ENCODE results near the gene HOGA1. TPM values are rescaled to one million over a fixed set of nuclear protein-coding genes. Genes with fewer than 3 reads are reported as not detected.

The HOGA1 gene
- polyA plus RNA-seq, 1 donor (not counting 4 experiments of a cell fraction or from before 2014, with no cell fraction given) = 1.0 TPM

DNA sequence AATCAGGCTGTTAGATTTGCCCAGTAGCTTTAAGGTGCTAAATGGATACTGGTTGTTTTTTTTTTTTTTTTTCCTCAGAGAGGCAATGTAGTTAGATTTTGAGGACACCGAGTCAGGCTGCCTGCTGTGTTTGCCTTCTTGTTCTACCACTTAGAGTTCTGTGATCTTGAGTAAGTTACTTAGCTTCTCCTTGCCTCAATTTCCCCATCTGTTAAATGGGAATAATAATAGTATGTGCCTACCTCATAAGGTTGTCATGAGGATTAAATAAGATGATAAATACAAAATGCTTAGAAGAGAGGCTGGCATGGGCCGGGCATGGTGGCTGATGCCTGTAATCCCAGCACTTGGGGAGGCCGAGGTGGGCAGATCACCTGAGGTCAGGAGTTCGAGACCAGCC is 34.5 kb downstream of the HOGA1 start:
- no peaks in the 10 kb centered on the region for H3K79me2 ChIP-seq (ENCODE audit: control insufficient read depth, insufficient read depth, low read length)
- no peaks in the 10 kb centered on the region for H4K20me1 ChIP-seq (ENCODE audit: control insufficient read depth, extremely low read depth, insufficient read depth, low read length)
- H3K27me3 ChIP-seq (ENCODE audit: control insufficient read depth, extremely low read depth, insufficient read depth, low read length) = no peaks in the 10 kb centered on the region
- no peaks in the 10 kb centered on the region for H3K9me3 ChIP-seq (ENCODE audit: control insufficient read depth, low read depth, low read length)
- FAIRE-seq = no peak
- H3K9me1 ChIP-seq (ENCODE audit: control insufficient read depth, extremely low read depth, insufficient read depth, low read length) = no peaks in the 10 kb centered on the region
- TF ChIP-seq EZH2 (IDR thresholded peaks at IDR 0.05; ENCODE audit: low read length) = no peak
- TF ChIP-seq CTCF (optimal IDR thresholded peaks at IDR 0.05 in 1 of 3, IDR thresholded peaks at IDR 0.05 in 1 of 3, conservative IDR thresholded peaks at IDR 0.05 in 1 of 3; ENCODE audit: extremely low read depth in 1 of 3, insufficient read depth in 2 of 3, low read length in 3 of 3) = no peak
- dilution Hi-C loops (cut with MboI; ENCODE audit: extremely low pct_ligation_motif_present, low sequenced_read_pairs) = no loop called here
- H3K9ac ChIP-seq (ENCODE audit: control insufficient read depth, extremely low read depth, insufficient read depth, low read length) = no peak overlapping the region
- H3K4me1 ChIP-seq (ENCODE audit: control insufficient read depth, extremely low read depth, insufficient read depth, low read length) = no peaks in the 10 kb centered on the region
- H3K36me3 ChIP-seq (ENCODE audit: control insufficient read depth in 2 of 2, extremely low read depth in 1 of 2, insufficient read depth in 2 of 2, low read length in 2 of 2) = no peaks in the 10 kb centered on the region
- DNase-seq (ENCODE audit: low read depth, low spot score) = no peak
- H3K4me3 ChIP-seq (ENCODE audit: control insufficient read depth in 2 of 3, extremely low read depth in 1 of 3, insufficient read depth in 2 of 3, low read depth in 1 of 3, low read length in 3 of 3) = no peak overlapping the region
- H3K27ac ChIP-seq (ENCODE audit: control insufficient read depth, insufficient read depth, low read length) = no peak overlapping the region
- no peak overlapping the region for H2AFZ ChIP-seq (ENCODE audit: control insufficient read depth, low read length)
- no peak overlapping the region for H3K4me2 ChIP-seq (ENCODE audit: control insufficient read depth, extremely low read depth, insufficient read depth, low read depth, low read length)

DNA sequence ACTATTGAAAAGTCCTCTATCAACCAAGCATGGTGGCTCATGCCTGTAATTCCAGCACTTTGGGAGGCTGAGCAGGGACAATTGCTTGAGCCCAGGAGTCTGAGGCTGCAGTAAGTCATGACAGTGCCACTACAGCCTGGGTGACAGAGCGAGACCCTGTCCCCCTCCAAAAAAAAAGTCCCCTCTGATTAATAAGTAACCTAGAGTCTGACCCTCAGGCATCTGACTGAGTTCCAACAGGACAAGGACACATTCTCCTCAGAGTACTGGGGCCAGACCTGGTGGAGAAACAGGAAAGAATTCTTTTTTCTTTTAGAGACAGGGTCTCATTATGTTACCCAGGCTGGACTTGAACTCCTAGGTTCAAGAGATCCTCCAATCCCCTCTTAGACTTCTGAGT is 39.1 kb downstream of the HOGA1 start:
- DNase-seq (ENCODE audit: low read depth, low spot score) (no peak), FAIRE-seq (no peak)
- Histone ChIP-seq H3K9me1 (ENCODE audit: control insufficient read depth, extremely low read depth, insufficient read depth, low read length) (no peaks in the 10 kb centered on the region), H3K36me3 (ENCODE audit: control insufficient read depth in 2 of 2, extremely low read depth in 1 of 2, insufficient read depth in 2 of 2, low read length in 2 of 2) (no peaks in the 10 kb centered on the region), H2AFZ (ENCODE audit: control insufficient read depth, low read length) (no peak overlapping the region), H3K4me2 (ENCODE audit: control insufficient read depth, extremely low read depth, insufficient read depth, low read depth, low read length) (no peak overlapping the region), H3K27me3 (ENCODE audit: control insufficient read depth, extremely low read depth, insufficient read depth, low read length) (no peaks in the 10 kb centered on the region), H3K9ac (ENCODE audit: control insufficient read depth, extremely low read depth, insufficient read depth, low read length) (no peak overlapping the region), H3K9me3 (ENCODE audit: control insufficient read depth, low read depth, low read length) (no peaks in the 10 kb centered on the region), H3K4me1 (ENCODE audit: control insufficient read depth, extremely low read depth, insufficient read depth, low read length) (no peaks in the 10 kb centered on the region), H3K4me3 (ENCODE audit: control insufficient read depth in 2 of 3, extremely low read depth in 1 of 3, insufficient read depth in 2 of 3, low read depth in 1 of 3, low read length in 3 of 3) (no peak overlapping the region), H3K27ac (ENCODE audit: control insufficient read depth, insufficient read depth, low read length) (no peak overlapping the region), H3K79me2 (ENCODE audit: control insufficient read depth, insufficient read depth, low read length) (no peaks in the 10 kb centered on the region), H4K20me1 (ENCODE audit: control insufficient read depth, extremely low read depth, insufficient read depth, low read length) (no peaks in the 10 kb centered on the region)
- dilution Hi-C loops (cut with MboI; ENCODE audit: extremely low pct_ligation_motif_present, low sequenced_read_pairs) = no loop called here
- no peak for TF ChIP-seq EZH2 (IDR thresholded peaks at IDR 0.05; ENCODE audit: low read length)
- TF ChIP-seq CTCF (optimal IDR thresholded peaks at IDR 0.05 in 1 of 3, IDR thresholded peaks at IDR 0.05 in 1 of 3, conservative IDR thresholded peaks at IDR 0.05 in 1 of 3; ENCODE audit: extremely low read depth in 1 of 3, insufficient read depth in 2 of 3, low read length in 3 of 3) = no peak

All from keratinocyte (primary cell).